ENCODE measurements around the gene GBF1. TPM values are rescaled to one million over a fixed set of nuclear protein-coding genes. Genes with fewer than 3 reads are reported as not detected.
A peak's percentile ranks its signal among the peaks of the same experiment; 100 is the strongest.

GBF1 gene
- total and polyA plus RNA-seq, 10 of the 15 experiments (the other 5 are each of a cell fraction or from before 2014, with no cell fraction given), result 0.82 to 42.0 (median 21.8) TPM

- ChIA-PET POLR2A (interaction anchor here (0.6 to 6.1 kb wide), 18 partner anchors 10 to 1141 kb away, joined by 3 to 44 read pairs (median 4); partner anchors contain the start of genes ARL3, C10orf95, CUEDC2 and FBXL15), SMC1A (ENCODE audit: uncharacterized antibody, unreplicated experiment) (interaction anchor here (0.6 to 3.8 kb wide), 4 partner anchors 26 to 123 kb away, joined by 3 to 23 read pairs (median 7); partner anchors contain the start of genes CUEDC2 and FBXL15), RAD21 (ENCODE audit: unreplicated experiment) (interaction anchor here (0.7 to 5.8 kb wide), 9 partner anchors 11 to 188 kb away, joined by 3 to 33 read pairs (median 3); partner anchors contain the start of genes C10orf95, CUEDC2 and GBF1), CTCF (interaction anchor here (0.7 to 12.1 kb wide), 9 partner anchors 8 to 246 kb away, joined by 3 to 90 read pairs (median 6); partner anchors contain the start of genes CUEDC2 and FBXL15)
- peak within 1 kb of the TSS; percentile 62 for H2AFZ ChIP-seq (ENCODE audit: control insufficient read depth, low read depth, low read length)
- no peaks in the 10 kb centered on the region; the same call in 2 of the 3 replicates for H3K9me3 ChIP-seq (replicated peaks; ENCODE audit: control insufficient read depth, insufficient read depth, low read length)
- DNase-seq (ENCODE audit: low read depth, low spot score) (peak; percentile 62), ATAC-seq (peak; percentile 40), FAIRE-seq (peak; percentile 47)
- intact Hi-C loops (cut with micrococcal nuclease; ENCODE audit: unreplicated experiment), result loop anchor here (10.0 kb wide), 1 partner anchor 249 kb away; the partner anchor contains the start of gene TRIM8
- H4K20me1 ChIP-seq (ENCODE audit: control insufficient read depth, insufficient read depth), result no peaks in the 10 kb centered on the region
- no TSS peak for BruUV-seq (replicated peaks)
- in situ Hi-C loops (cut with MboI), result no loop called here
- H3K79me2 ChIP-seq (ENCODE audit: control insufficient read depth, insufficient read depth, low read length), result peaks cover 57% of the 10 kb centered on the region
- H3K4me2 ChIP-seq (ENCODE audit: control insufficient read depth, insufficient read depth), result peak within 1 kb of the TSS; percentile 96
- peaks cover 9 to 25% of the 10 kb centered on the region in 2 experiments for H3K36me3 ChIP-seq (ENCODE audit: control insufficient read depth in 2 of 2, insufficient read depth in 2 of 2, low read length in 1 of 2)
- no peaks in the 10 kb centered on the region for H3K27me3 ChIP-seq (replicated peaks in 1 of 2; ENCODE audit: control insufficient read depth in 2 of 2, insufficient read depth in 2 of 2, low read length in 1 of 2)
- peaks cover 25% of the 10 kb centered on the region for H3K4me1 ChIP-seq (ENCODE audit: control insufficient read depth, insufficient read depth, low read length)
- peak within 1 kb of the TSS; percentile 99 for H3K9ac ChIP-seq (ENCODE audit: control insufficient read depth, insufficient read depth, low read length)
- peak within 1 kb of the TSS; percentile 100 for H3K4me3 ChIP-seq
- 2% methylated on average over 40 of the region's 42 CpGs for WGBS (ENCODE audit: insufficient coverage, insufficient replicate concordance, low lambda C conversion rate, missing lambda C conversion rate)
- H3K27ac ChIP-seq (ENCODE audit: control insufficient read depth, insufficient read depth), result peak within 1 kb of the TSS; percentile 93
- TF ChIP-seq PAX5 (IDR thresholded peaks at IDR 0.05; ENCODE audit: borderline replicate concordance, low read depth, low read length) (no peak; the same call in 1 of the 2 replicates), RCOR1 (conservative IDR thresholded peaks at IDR 0.05; ENCODE audit: low read depth, low read length) (no peak), ZBED1 (IDR thresholded peaks at IDR 0.05; ENCODE audit: borderline replicate concordance) (no peak; the same call in 1 of the 2 replicates), USF1 (IDR thresholded peaks at IDR 0.05; ENCODE audit: borderline replicate concordance, extremely low read length, insufficient read depth, low read depth, low read length) (no peak), SIX5 (IDR thresholded peaks at IDR 0.05; ENCODE audit: low read depth, low read length, severe bottlenecking) (no peak), ZNF687 (IDR thresholded peaks at IDR 0.05) (peak; percentile 62), CREM (IDR thresholded peaks at IDR 0.05; ENCODE audit: low read depth) (peak; percentile 81), SUZ12 (IDR thresholded peaks at IDR 0.05; ENCODE audit: unreplicated experiment) (no peak), ZNF207 (IDR thresholded peaks at IDR 0.05; ENCODE audit: borderline replicate concordance) (peak; percentile 48; the same call in 1 of the 2 replicates), TARDBP (IDR thresholded peaks at IDR 0.05; ENCODE audit: borderline replicate concordance) (no peak), FOXM1 (IDR thresholded peaks at IDR 0.05; ENCODE audit: low read depth, low read length) (no peak), STAT1 (conservative IDR thresholded peaks at IDR 0.05) (0 out of 2 replicates have a peak, but pooled peaks have one; percentile 43), MEF2A (IDR thresholded peaks at IDR 0.05; ENCODE audit: insufficient read depth, low read depth, low read length) (no peak), BMI1 (IDR thresholded peaks at IDR 0.05; ENCODE audit: borderline replicate concordance) (no peak), ELK1 (IDR thresholded peaks at IDR 0.05; ENCODE audit: low read depth, low read length) (no peak), SP1 (IDR thresholded peaks at IDR 0.05; ENCODE audit: low read depth, low read length) (peak; percentile 95), MYB (IDR thresholded peaks at IDR 0.05; ENCODE audit: borderline replicate concordance, low read depth, low read length) (no peak)
Measured at GRCh38 chr10:102395400-102396316, 150.3 kb downstream of the GBF1 start, which contains the start of gene NFKB2. TSS of gene NFKB2 (plus strand) at chr10:102395705. CDS start at chr10:102395960, 255 bp downstream.

All from GM12878 (cell line).